ENCODE data around the gene OR52I2.

- TF ChIP-seq, protein P1, sequence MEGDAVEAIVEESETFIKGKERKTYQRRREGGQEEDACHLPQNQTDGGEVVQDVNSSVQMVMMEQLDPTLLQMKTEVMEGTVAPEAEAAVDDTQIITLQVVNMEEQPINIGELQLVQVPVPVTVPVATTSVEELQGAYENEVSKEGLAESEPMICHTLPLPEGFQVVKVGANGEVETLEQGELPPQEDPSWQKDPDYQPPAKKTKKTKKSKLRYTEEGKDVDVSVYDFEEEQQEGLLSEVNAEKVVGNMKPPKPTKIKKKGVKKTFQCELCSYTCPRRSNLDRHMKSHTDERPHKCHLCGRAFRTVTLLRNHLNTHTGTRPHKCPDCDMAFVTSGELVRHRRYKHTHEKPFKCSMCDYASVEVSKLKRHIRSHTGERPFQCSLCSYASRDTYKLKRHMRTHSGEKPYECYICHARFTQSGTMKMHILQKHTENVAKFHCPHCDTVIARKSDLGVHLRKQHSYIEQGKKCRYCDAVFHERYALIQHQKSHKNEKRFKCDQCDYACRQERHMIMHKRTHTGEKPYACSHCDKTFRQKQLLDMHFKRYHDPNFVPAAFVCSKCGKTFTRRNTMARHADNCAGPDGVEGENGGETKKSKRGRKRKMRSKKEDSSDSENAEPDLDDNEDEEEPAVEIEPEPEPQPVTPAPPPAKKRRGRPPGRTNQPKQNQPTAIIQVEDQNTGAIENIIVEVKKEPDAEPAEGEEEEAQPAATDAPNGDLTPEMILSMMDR (conservative IDR thresholded peaks at IDR 0.05; ENCODE audit: low read depth, low read length) = no peak
- TF ChIP-seq EZH2 (IDR thresholded peaks at IDR 0.05; ENCODE audit: borderline replicate concordance, low read depth, low read length, poor library complexity, severe bottlenecking) = no peak
Measured at GRCh38 chr11:4607781-4608666, 26.5 kb downstream of the OR52I2 start, which contains the start of gene TRIM68.

Measured in A673 (cell line).